ENCODE measurements around the gene TRDMT1. TPM values are rescaled to one million over a fixed set of nuclear protein-coding genes. Genes with fewer than 3 reads are reported as not detected.
A peak's percentile ranks its signal among the peaks of the same experiment; 100 is the strongest.

TRDMT1 gene
- total RNA-seq, 6 experiments from 2014 or later = 6.8 to 13.0 (median 8.6) TPM

GRCh38 chr10:17126327-17126726 is 75.1 kb downstream of the TRDMT1 start:
- H3K27ac Mint-ChIP-seq = no peak overlapping the region
- no peak for TF ChIP-seq CTCF (IDR thresholded peaks at IDR 0.05)
- no peaks in the 10 kb centered on the region for H3K9me3 Mint-ChIP-seq

GRCh38 chr10:17125206-17125893 is 76.1 kb downstream of the TRDMT1 start:
- TF ChIP-seq CTCF (IDR thresholded peaks at IDR 0.05) = no peak
- H3K36me3 Mint-ChIP-seq (ENCODE audit: low read depth) = peaks cover 5% of the 10 kb centered on the region
- H3K9me3 Mint-ChIP-seq = no peaks in the 10 kb centered on the region
- DNase-seq = no peak
- H3K27me3 Mint-ChIP-seq (ENCODE audit: insufficient read depth) = peaks cover 1% of the 10 kb centered on the region; the same call in 1 of the 2 replicates
- peaks cover 41% of the 10 kb centered on the region for H3K4me1 Mint-ChIP-seq (ENCODE audit: low read depth)
- no peak overlapping the region for H3K27ac Mint-ChIP-seq
- H3K4me3 Mint-ChIP-seq = no peak overlapping the region

More at GRCh38 chr10:17126327-17126726, 75.1 kb downstream of the TRDMT1 start:
- H3K4me1 Mint-ChIP-seq (ENCODE audit: low read depth) = peaks cover 34% of the 10 kb centered on the region
- DNase-seq = no peak
- H3K36me3 Mint-ChIP-seq (ENCODE audit: low read depth) = no peaks in the 10 kb centered on the region
- peaks cover 1% of the 10 kb centered on the region for H3K27me3 Mint-ChIP-seq (ENCODE audit: insufficient read depth)
- H3K4me3 Mint-ChIP-seq = no peak overlapping the region

GRCh38 chr10:17123961-17124360 is 77.5 kb downstream of the TRDMT1 start:
- Mint-ChIP-seq H3K4me1 (ENCODE audit: low read depth) (peaks cover 42% of the 10 kb centered on the region), H3K27me3 (ENCODE audit: insufficient read depth) (no peaks in the 10 kb centered on the region), H3K27ac (peak overlapping the region; percentile 91), H3K4me3 (peak overlapping the region; percentile 13; the same call in 1 of the 2 replicates), H3K9me3 (no peaks in the 10 kb centered on the region), H3K36me3 (ENCODE audit: low read depth) (peaks cover 5% of the 10 kb centered on the region)
- TF ChIP-seq CTCF (IDR thresholded peaks at IDR 0.05) = no peak
- no peak for DNase-seq

GRCh38 chr10:17122726-17123661 is 78.5 kb downstream of the TRDMT1 start:
- Mint-ChIP-seq H3K4me3 (peak overlapping the region; percentile 13; the same call in 1 of the 2 replicates), H3K36me3 (ENCODE audit: low read depth) (peaks cover 5% of the 10 kb centered on the region), H3K4me1 (ENCODE audit: low read depth) (peaks cover 45% of the 10 kb centered on the region), H3K9me3 (no peaks in the 10 kb centered on the region), H3K27me3 (ENCODE audit: insufficient read depth) (no peaks in the 10 kb centered on the region), H3K27ac (peak overlapping the region; percentile 91)
- peak; percentile 88 for DNase-seq
- TF ChIP-seq CTCF (IDR thresholded peaks at IDR 0.05) = no peak

- Mint-ChIP-seq H3K4me3 (0 out of 2 replicates have a peak overlapping the region, but pooled peaks have one; percentile 13), H3K27ac (peak overlapping the region; percentile 91), H3K9me3 (no peaks in the 10 kb centered on the region), H3K36me3 (ENCODE audit: low read depth) (peaks cover 5% of the 10 kb centered on the region), H3K4me1 (ENCODE audit: low read depth) (peaks cover 50% of the 10 kb centered on the region), H3K27me3 (ENCODE audit: insufficient read depth) (no peaks in the 10 kb centered on the region)
- TF ChIP-seq CTCF (IDR thresholded peaks at IDR 0.05) = no peak
- DNase-seq = peak; percentile 25
Observed at GRCh38 chr10:17122052-17122451, 79.4 kb downstream of the TRDMT1 start.
